HEK293 (cell line): ENCODE measurements around the gene SPEM2.
A peak's percentile ranks its signal among the peaks of the same experiment; 100 is the strongest.

ENCODE experiments used
- CTCF ChIA-PET: fragments of 350-600 bp; formaldehyde crosslinking; extraction: SDS; loops from one replicate; lab custom pipeline; 2021; ENCODE audit warnings: antibody characterized with exemption; lab: Yijun Ruan, JAX
- POLR2A ChIA-PET: fragments of 300-600 bp; formaldehyde crosslinking; extraction: SDS; loops from one replicate; lab custom pipeline; 2020; ENCODE audit warnings: antibody characterized with exemption, inconsistent platforms; lab: Yijun Ruan, JAX
- H3K27ac ChIP-seq: fragments of 200-500 bp; sonication (Bioruptor generic); 2 replicates; pipeline ENCODE4 v1.5.1; 2014; ENCODE audit warnings: low read depth, low read length, control low read depth, inconsistent platforms; ENCODE audit errors: extremely low read depth
- H3K36me3 ChIP-seq, 2 experiments: fragments of 200-500 bp in 1 of 2; sonication (Bioruptor generic) in 1 of 2; 1 replicate in 1 of 2; 2 replicates in 1 of 2; pipeline ENCODE4 v1.5.1; 2014 to 2017; ENCODE audit warnings: inconsistent platforms in 2 of 2, low read length in 2 of 2; ENCODE audit not compliant: control insufficient read depth in 2 of 2, insufficient read depth in 1 of 2
- H3K4me1 ChIP-seq: fragments of 200-500 bp; sonication (Bioruptor generic); 2 replicates; pipeline ENCODE4 v1.5.1; 2014; ENCODE audit warnings: mild to moderate bottlenecking, low read length, inconsistent platforms; ENCODE audit not compliant: control insufficient read depth, insufficient read depth
- H3K4me3 ChIP-seq: 2 replicates; pipeline ENCODE4 v1.5.1; 2011; ENCODE audit warnings: low read depth, mild to moderate bottlenecking, control low read depth, low read length, moderate library complexity
- H3K9me3 ChIP-seq: fragments of 200-500 bp; sonication (Bioruptor generic); 2 replicates; pipeline ENCODE4 v1.5.1; 2014; ENCODE audit warnings: low read depth, low read length, inconsistent platforms; ENCODE audit not compliant: control insufficient read depth, insufficient read depth
- FEZF1 ChIP-seq: fragments of 450-650 bp; formaldehyde crosslinking; IDR thresholded peaks from 2 replicates; pipeline ENCODE4 v1.5.1; 2016; ENCODE audit warnings: missing biosample characterization, missing genetic modification characterization
- KLF1 ChIP-seq: fragments of 450-650 bp; formaldehyde crosslinking; IDR thresholded peaks from 2 replicates; pipeline ENCODE4 v1.5.1; 2016; ENCODE audit warnings: missing biosample characterization, missing genetic modification characterization
- KLF9 ChIP-seq: fragments of 450-650 bp; formaldehyde crosslinking; IDR thresholded peaks from 2 replicates; pipeline ENCODE4 v1.5.1; 2016; ENCODE audit warnings: missing biosample characterization, missing genetic modification characterization, low read depth
- OVOL3 ChIP-seq: fragments of 450-650 bp; formaldehyde crosslinking; IDR thresholded peaks from 2 replicates; pipeline ENCODE4 v1.5.1; 2016; ENCODE audit warnings: missing biosample characterization, missing genetic modification characterization
- SP2 ChIP-seq: fragments of 450-650 bp; formaldehyde crosslinking; IDR thresholded peaks from 2 replicates; pipeline ENCODE4 v1.5.1; 2016; ENCODE audit warnings: missing biosample characterization, missing genetic modification characterization
- SP3 ChIP-seq: fragments of 450-650 bp; formaldehyde crosslinking; IDR thresholded peaks from 2 replicates; pipeline ENCODE4 v1.5.1; 2016; ENCODE audit warnings: missing biosample characterization, missing genetic modification characterization
- SP7 ChIP-seq: fragments of 450-650 bp; formaldehyde crosslinking; IDR thresholded peaks from 2 replicates; pipeline ENCODE4 v1.5.1; 2016; ENCODE audit warnings: missing biosample characterization, missing genetic modification characterization
- ZBTB7A ChIP-seq: fragments of 450-650 bp; formaldehyde crosslinking; IDR thresholded peaks from 2 replicates; pipeline ENCODE4 v1.5.1; 2016; ENCODE audit warnings: low read depth, missing biosample characterization, missing genetic modification characterization
- ZBTB8A ChIP-seq: fragments of 450-650 bp; formaldehyde crosslinking; IDR thresholded peaks from 2 replicates; pipeline ENCODE4 v1.5.1; 2016; ENCODE audit warnings: missing biosample characterization, missing genetic modification characterization
- ZNF140 ChIP-seq: fragments of 450-650 bp; formaldehyde crosslinking; IDR thresholded peaks from 2 replicates; pipeline ENCODE4 v1.5.1; 2016; ENCODE audit warnings: missing biosample characterization, missing genetic modification characterization
- ZNF157 ChIP-seq: fragments of 450-650 bp; formaldehyde crosslinking; IDR thresholded peaks from 2 replicates; pipeline ENCODE4 v1.5.1; 2016; ENCODE audit warnings: missing biosample characterization, missing genetic modification characterization
- ZNF174 ChIP-seq: fragments of 450-650 bp; formaldehyde crosslinking; IDR thresholded peaks from 2 replicates; pipeline ENCODE4 v1.5.0; 2017; ENCODE audit warnings: missing biosample characterization, mild to moderate bottlenecking, missing genetic modification characterization
- ZNF335 ChIP-seq: fragments of 450-650 bp; formaldehyde crosslinking; conservative IDR thresholded peaks from 2 replicates; pipeline ENCODE4 v1.5.1; 2016; ENCODE audit warnings: missing biosample characterization, missing genetic modification characterization
- ZNF423 ChIP-seq: fragments of 450-650 bp; formaldehyde crosslinking; IDR thresholded peaks from 2 replicates; pipeline ENCODE4 v1.5.1; 2016; ENCODE audit warnings: missing biosample characterization, missing genetic modification characterization
- ZNF433 ChIP-seq: fragments of 450-650 bp; formaldehyde crosslinking; IDR thresholded peaks from 2 replicates; pipeline ENCODE4 v1.5.1; 2016; ENCODE audit warnings: missing biosample characterization, missing genetic modification characterization, low read depth
- ZNF544 ChIP-seq: fragments of 450-650 bp; formaldehyde crosslinking; IDR thresholded peaks from 2 replicates; pipeline ENCODE4 v1.5.0; 2017; ENCODE audit warnings: missing biosample characterization, missing genetic modification characterization
- ZNF561 ChIP-seq: fragments of 450-650 bp; IDR thresholded peaks from 2 replicates; pipeline ENCODE4 v1.5.1; 2018; ENCODE audit warnings: missing biosample characterization, missing genetic modification characterization, borderline replicate concordance
- ZNF777 ChIP-seq: fragments of 450-650 bp; formaldehyde crosslinking; IDR thresholded peaks from 2 replicates; pipeline ENCODE4 v1.5.1; 2017; ENCODE audit warnings: missing biosample characterization, missing genetic modification characterization, borderline replicate concordance
- ZSCAN16 ChIP-seq: fragments of 450-650 bp; formaldehyde crosslinking; IDR thresholded peaks from 2 replicates; pipeline ENCODE4 v1.5.1; 2016; ENCODE audit warnings: missing biosample characterization, missing genetic modification characterization
- ZSCAN30 ChIP-seq: fragments of 450-650 bp; IDR thresholded peaks from 2 replicates; pipeline ENCODE4 v1.5.1; 2018; ENCODE audit warnings: missing biosample characterization, mild to moderate bottlenecking, missing genetic modification characterization, moderate library complexity
- TF ChIP-seq, protein P1 (sequence below): fragments of 450-650 bp; formaldehyde crosslinking; IDR thresholded peaks from 2 replicates; pipeline ENCODE4 v1.5.1; 2016; ENCODE audit warnings: missing biosample characterization, missing genetic modification characterization
- TF ChIP-seq, protein P2 (sequence below): fragments of 450-650 bp; formaldehyde crosslinking; IDR thresholded peaks from 2 replicates; pipeline ENCODE4 v1.5.1; 2016; ENCODE audit warnings: missing biosample characterization, missing genetic modification characterization
- TF ChIP-seq, protein P3 (sequence below): fragments of 450-650 bp; formaldehyde crosslinking; conservative IDR thresholded peaks from 2 replicates; pipeline ENCODE4 v1.5.1; 2016; ENCODE audit warnings: low read depth, missing biosample characterization, missing genetic modification characterization
- TF ChIP-seq, protein P4 (sequence below): fragments of 450-650 bp; formaldehyde crosslinking; IDR thresholded peaks from 2 replicates; pipeline ENCODE4 v1.5.1; 2016; ENCODE audit warnings: missing biosample characterization, missing genetic modification characterization

The SPEM2 gene

DNA sequence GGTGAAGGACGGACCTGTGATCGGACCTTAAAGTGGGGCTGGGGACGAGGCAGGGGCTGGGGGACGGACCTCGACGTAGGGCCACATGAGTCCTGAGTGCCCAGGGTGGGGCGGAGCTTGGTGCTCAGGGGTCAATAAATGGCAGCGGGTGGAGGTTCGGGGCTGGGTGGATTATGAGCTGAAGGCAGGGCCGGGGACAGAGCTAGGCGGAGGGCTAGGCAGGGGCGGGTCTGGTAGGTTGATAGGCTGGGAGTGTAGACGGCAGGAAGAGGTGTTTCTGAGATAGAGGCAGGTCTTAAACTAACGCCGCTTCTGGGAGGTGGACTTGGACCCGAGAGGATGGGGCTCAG lies 20.2 kb downstream of the SPEM2 start:
- Histone ChIP-seq H3K36me3 (no peaks in the 10 kb centered on the region; a peak in 1 of 3 replicates), H3K4me3 (peak overlapping the region; percentile 57), H3K27ac (no peak overlapping the region; the same call in 1 of the 2 replicates), H3K4me1 (peaks cover 16% of the 10 kb centered on the region), H3K9me3 (no peaks in the 10 kb centered on the region)
- ChIA-PET CTCF (interaction anchor here (0.5 to 2.5 kb wide), 7 partner anchors 9 to 116 kb away, joined by 3 to 13 read pairs (median 3); partner anchors contain the start of gene TMEM256), POLR2A (interaction anchor here (0.8 to 2.7 kb wide), 12 partner anchors 9 to 116 kb away, joined by 3 to 17 read pairs (median 6); partner anchors contain the start of genes NEURL4, POLR2A, TMEM102 and TMEM256)
- TF ChIP-seq KLF9 (tag by site-specific recombination) (no peak; the same call in 1 of the 2 replicates), ZNF140 (tag by site-specific recombination) (no peak), ZNF544 (no peak), ZNF777 (tag by site-specific recombination) (peak; percentile 79; the same call in 1 of the 2 replicates), ZNF561 (tag by site-specific recombination) (no peak), ZNF335 (tag by site-specific recombination) (peak; percentile 7), ZNF433 (tag by site-specific recombination) (no peak), ZBTB8A (peak; percentile 42; the same call in 1 of the 2 replicates), SP2 (peak; percentile 88), KLF1 (tag by site-specific recombination) (peak; percentile 88), SP3 (tag by site-specific recombination) (peak; percentile 62), ZNF157 (no peak), ZNF423 (tag by site-specific recombination) (0 out of 2 replicates have a peak, but pooled peaks have one; percentile 8), ZSCAN16 (no peak), ZSCAN30 (tag by site-specific recombination) (no peak)
- TF ChIP-seq, protein P1, sequence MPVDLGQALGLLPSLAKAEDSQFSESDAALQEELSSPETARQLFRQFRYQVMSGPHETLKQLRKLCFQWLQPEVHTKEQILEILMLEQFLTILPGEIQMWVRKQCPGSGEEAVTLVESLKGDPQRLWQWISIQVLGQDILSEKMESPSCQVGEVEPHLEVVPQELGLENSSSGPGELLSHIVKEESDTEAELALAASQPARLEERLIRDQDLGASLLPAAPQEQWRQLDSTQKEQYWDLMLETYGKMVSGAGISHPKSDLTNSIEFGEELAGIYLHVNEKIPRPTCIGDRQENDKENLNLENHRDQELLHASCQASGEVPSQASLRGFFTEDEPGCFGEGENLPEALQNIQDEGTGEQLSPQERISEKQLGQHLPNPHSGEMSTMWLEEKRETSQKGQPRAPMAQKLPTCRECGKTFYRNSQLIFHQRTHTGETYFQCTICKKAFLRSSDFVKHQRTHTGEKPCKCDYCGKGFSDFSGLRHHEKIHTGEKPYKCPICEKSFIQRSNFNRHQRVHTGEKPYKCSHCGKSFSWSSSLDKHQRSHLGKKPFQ (tag by site-specific recombination), result no peak
- TF ChIP-seq, protein P2, sequence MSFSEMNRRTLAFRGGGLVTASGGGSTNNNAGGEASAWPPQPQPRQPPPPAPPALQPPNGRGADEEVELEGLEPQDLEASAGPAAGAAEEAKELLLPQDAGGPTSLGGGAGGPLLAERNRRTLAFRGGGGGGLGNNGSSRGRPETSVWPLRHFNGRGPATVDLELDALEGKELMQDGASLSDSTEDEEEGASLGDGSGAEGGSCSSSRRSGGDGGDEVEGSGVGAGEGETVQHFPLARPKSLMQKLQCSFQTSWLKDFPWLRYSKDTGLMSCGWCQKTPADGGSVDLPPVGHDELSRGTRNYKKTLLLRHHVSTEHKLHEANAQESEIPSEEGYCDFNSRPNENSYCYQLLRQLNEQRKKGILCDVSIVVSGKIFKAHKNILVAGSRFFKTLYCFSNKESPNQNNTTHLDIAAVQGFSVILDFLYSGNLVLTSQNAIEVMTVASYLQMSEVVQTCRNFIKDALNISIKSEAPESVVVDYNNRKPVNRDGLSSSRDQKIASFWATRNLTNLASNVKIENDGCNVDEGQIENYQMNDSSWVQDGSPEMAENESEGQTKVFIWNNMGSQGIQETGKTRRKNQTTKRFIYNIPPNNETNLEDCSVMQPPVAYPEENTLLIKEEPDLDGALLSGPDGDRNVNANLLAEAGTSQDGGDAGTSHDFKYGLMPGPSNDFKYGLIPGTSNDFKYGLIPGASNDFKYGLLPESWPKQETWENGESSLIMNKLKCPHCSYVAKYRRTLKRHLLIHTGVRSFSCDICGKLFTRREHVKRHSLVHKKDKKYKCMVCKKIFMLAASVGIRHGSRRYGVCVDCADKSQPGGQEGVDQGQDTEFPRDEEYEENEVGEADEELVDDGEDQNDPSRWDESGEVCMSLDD (tag by site-specific recombination), result peak; percentile 43; the same call in 1 of the 2 replicates

DNA sequence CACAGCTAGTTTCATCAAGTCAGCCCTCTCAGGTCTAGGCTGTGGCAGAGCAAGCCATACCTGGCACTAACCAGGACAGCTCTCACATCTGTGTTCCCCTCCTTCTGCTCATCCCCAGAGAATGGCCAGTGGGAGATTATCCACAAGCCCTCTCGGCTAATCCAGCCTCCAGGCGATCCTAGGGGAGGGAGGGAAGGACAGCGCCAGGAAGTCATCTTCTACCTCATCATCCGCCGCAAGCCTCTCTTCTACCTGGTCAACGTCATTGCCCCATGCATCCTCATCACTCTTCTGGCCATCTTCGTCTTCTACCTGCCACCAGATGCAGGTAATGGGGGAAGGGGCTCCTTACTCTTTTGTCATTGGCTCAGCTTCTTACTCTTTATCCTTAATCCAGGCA lies 23.0 kb downstream of the SPEM2 start:
- H3K9me3 ChIP-seq, result no peaks in the 10 kb centered on the region
- H3K36me3 ChIP-seq, result no peaks in the 10 kb centered on the region; a peak in 1 of 3 replicates
- H3K4me1 ChIP-seq, result peaks cover 13% of the 10 kb centered on the region
- no peak overlapping the region for H3K27ac ChIP-seq
- ChIA-PET CTCF (interaction anchor here (1.9 kb wide), 1 partner anchor 11 kb away, joined by 5 read pairs; no protein-coding TSS in a partner anchor), POLR2A (no interaction called here)
- no peak overlapping the region for H3K4me3 ChIP-seq
- no peak for TF ChIP-seq FEZF1
- TF ChIP-seq ZNF174 (tag by site-specific recombination), result no peak
- TF ChIP-seq, protein P3, sequence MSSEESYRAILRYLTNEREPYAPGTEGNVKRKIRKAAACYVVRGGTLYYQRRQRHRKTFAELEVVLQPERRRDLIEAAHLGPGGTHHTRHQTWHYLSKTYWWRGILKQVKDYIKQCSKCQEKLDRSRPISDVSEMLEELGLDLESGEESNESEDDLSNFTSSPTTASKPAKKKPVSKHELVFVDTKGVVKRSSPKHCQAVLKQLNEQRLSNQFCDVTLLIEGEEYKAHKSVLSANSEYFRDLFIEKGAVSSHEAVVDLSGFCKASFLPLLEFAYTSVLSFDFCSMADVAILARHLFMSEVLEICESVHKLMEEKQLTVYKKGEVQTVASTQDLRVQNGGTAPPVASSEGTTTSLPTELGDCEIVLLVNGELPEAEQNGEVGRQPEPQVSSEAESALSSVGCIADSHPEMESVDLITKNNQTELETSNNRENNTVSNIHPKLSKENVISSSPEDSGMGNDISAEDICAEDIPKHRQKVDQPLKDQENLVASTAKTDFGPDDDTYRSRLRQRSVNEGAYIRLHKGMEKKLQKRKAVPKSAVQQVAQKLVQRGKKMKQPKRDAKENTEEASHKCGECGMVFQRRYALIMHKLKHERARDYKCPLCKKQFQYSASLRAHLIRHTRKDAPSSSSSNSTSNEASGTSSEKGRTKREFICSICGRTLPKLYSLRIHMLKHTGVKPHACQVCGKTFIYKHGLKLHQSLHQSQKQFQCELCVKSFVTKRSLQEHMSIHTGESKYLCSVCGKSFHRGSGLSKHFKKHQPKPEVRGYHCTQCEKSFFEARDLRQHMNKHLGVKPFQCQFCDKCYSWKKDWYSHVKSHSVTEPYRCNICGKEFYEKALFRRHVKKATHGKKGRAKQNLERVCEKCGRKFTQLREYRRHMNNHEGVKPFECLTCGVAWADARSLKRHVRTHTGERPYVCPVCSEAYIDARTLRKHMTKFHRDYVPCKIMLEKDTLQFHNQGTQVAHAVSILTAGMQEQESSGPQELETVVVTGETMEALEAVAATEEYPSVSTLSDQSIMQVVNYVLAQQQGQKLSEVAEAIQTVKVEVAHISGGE (tag by site-specific recombination), result no peak
- TF ChIP-seq OVOL3 (tag by site-specific recombination), result no peak
- TF ChIP-seq ZBTB7A (tag by site-specific recombination), result no peak
- TF ChIP-seq, protein P4, sequence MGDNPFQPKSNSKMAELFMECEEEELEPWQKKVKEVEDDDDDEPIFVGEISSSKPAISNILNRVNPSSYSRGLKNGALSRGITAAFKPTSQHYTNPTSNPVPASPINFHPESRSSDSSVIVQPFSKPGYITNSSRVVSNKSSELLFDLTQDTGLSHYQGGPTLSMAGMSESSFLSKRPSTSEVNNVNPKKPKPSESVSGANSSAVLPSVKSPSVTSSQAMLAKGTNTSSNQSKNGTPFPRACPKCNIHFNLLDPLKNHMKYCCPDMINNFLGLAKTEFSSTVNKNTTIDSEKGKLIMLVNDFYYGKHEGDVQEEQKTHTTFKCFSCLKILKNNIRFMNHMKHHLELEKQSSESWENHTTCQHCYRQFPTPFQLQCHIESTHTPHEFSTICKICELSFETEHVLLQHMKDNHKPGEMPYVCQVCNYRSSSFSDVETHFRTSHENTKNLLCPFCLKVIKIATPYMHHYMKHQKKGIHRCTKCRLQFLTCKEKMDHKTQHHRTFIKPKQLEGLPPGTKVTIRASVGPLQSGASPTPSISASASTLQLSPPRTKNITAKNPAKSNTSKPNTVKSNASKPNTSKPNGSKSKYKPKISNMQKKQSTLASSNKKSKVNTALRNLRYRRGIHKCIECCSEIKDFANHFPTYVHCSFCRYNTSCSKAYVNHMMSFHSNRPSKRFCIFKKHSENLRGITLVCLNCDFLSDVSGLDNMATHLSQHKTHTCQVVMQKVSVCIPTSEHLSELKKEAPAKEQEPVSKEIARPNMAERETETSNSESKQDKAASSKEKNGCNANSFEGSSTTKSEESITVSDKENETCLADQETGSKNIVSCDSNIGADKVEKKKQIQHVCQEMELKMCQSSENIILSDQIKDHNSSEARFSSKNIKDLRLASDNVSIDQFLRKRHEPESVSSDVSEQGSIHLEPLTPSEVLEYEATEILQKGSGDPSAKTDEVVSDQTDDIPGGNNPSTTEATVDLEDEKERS, result no peak
- no peak for TF ChIP-seq SP7 (tag by site-specific recombination)
- TF ChIP-seq, protein P1 (tag by site-specific recombination), result no peak
